HG02588 (cell line): Measurements from ENCODE around the gene ARHGAP24.
A peak's percentile ranks its signal among the peaks of the same experiment; 100 is the strongest.
"Not testable (repeated sequence)": the region's sequence is repeated elsewhere in the genome, so short reads cannot be mapped to it uniquely, and the experiment has no call there.

Source experiments
- ATAC-seq: cut with Tn5 transposase; IDR thresholded peaks from one replicate; pipeline ENCODE4 v1.9.1; 2021; ENCODE audit warnings: mild to moderate bottlenecking, moderate library complexity; ENCODE audit not compliant: unreplicated experiment

The ARHGAP24 gene

GRCh38 chr4:85884251-85884650 is 409.3 kb downstream of the ARHGAP24 start:
- no peak for ATAC-seq

GRCh38 chr4:85886665-85887064 is 411.7 kb downstream of the ARHGAP24 start:
- no peak for ATAC-seq

GRCh38 chr4:85889314-85889713 is 414.4 kb downstream of the ARHGAP24 start:
- ATAC-seq = no peak

GRCh38 chr4:85895755-85896154 is 420.8 kb downstream of the ARHGAP24 start:
- ATAC-seq = no peak

GRCh38 chr4:85898231-85898630 is 423.3 kb downstream of the ARHGAP24 start:
- no peak for ATAC-seq

GRCh38 chr4:85901500-85901899 is 426.6 kb downstream of the ARHGAP24 start:
- no peak for ATAC-seq

GRCh38 chr4:85902647-85903046 is 427.7 kb downstream of the ARHGAP24 start:
- ATAC-seq = not testable (repeated sequence)

GRCh38 chr4:85905761-85906160 is 430.8 kb downstream of the ARHGAP24 start:
- no peak for ATAC-seq

GRCh38 chr4:85907001-85907400 is 432.1 kb downstream of the ARHGAP24 start:
- no peak for ATAC-seq

- no peak for ATAC-seq
Observed at GRCh38 chr4:85909851-85910250, 434.9 kb downstream of the ARHGAP24 start.

- ATAC-seq = no peak
Observed at GRCh38 chr4:85910985-85911384, 436.0 kb downstream of the ARHGAP24 start.

- ATAC-seq = no peak
Observed at GRCh38 chr4:85913931-85914694, 439.2 kb downstream of the ARHGAP24 start.

- ATAC-seq = not testable (repeated sequence)
Observed at GRCh38 chr4:85915570-85915969, 440.6 kb downstream of the ARHGAP24 start.

GRCh38 chr4:85919200-85919887 is 444.4 kb downstream of the ARHGAP24 start:
- no peak for ATAC-seq

GRCh38 chr4:85925071-85925470 is 450.1 kb downstream of the ARHGAP24 start:
- ATAC-seq = no peak

- peak; percentile 57 for ATAC-seq
Observed at GRCh38 chr4:85928775-85929591, 454.0 kb downstream of the ARHGAP24 start.

- ATAC-seq = no peak
Observed at GRCh38 chr4:85929961-85930665, 455.2 kb downstream of the ARHGAP24 start.

- ATAC-seq = no peak
Observed at GRCh38 chr4:85932500-85933290, 457.7 kb downstream of the ARHGAP24 start.

GRCh38 chr4:85933291-85933640 is 458.3 kb downstream of the ARHGAP24 start:
- ATAC-seq = no peak

GRCh38 chr4:85937507-85937906 is 462.6 kb downstream of the ARHGAP24 start:
- no peak for ATAC-seq
